Peyer's patch (tissue), 4 donors: Measurements from ENCODE around the gene SUPT20H. TPM values are rescaled to one million over a fixed set of nuclear protein-coding genes. Genes with fewer than 3 reads are reported as not detected.

Experiments used
- DNase-seq, 3 donors: peaks; one replicate each; pipeline ENCODE4 v3.0.0-alpha.2; 2017 to 2019
- H3K27ac ChIP-seq, 4 donors: fragments of 200-600 bp; sonication (generic); one replicate each; pipeline ENCODE4 v1.5.1; 2016 to 2019
- H3K27me3 ChIP-seq, 2 donors: fragments of 200-600 bp; sonication (generic); one replicate each; pipeline ENCODE4 v1.5.1; 2019
- H3K36me3 ChIP-seq, 3 donors: fragments of 200-600 bp; sonication (generic); one replicate each; pipeline ENCODE4 v1.5.1; 2016 to 2019
- H3K4me1 ChIP-seq, 4 donors: fragments of 200-600 bp; sonication (generic); one replicate each; pipeline ENCODE4 v1.5.1; 2016 to 2019
- H3K4me3 ChIP-seq, 4 donors: fragments of 200-600 bp; sonication (generic); 1 replicate in 3 of 4; 2 replicates in 1 of 4; pipeline ENCODE4 v1.5.1; 2016 to 2019; ENCODE audit warnings: mild to moderate bottlenecking in 1 of 4
- H3K9me3 ChIP-seq, 4 donors: fragments of 200-600 bp; sonication (generic); one replicate each; pipeline ENCODE4 v1.5.1; 2016 to 2019; ENCODE audit warnings: mild to moderate bottlenecking in 1 of 4
- POLR2A ChIP-seq, 2 donors: fragments of 450-650 bp; IDR thresholded peaks; one replicate each; pipeline ENCODE4 v1.5.1; 2017; ENCODE audit warnings: antibody characterized with exemption in 2 of 2, mild to moderate bottlenecking in 2 of 2, moderate library complexity in 2 of 2
- total RNA-seq, 4 donors: library from RNA; depleted of rRNA; stranded (reverse); fragments of >200 nt; gene quantifications; one replicate each; pipeline ENCODE4 v1.1.0, GENCODE V29; 2016
- TF ChIP-seq, protein P1 (sequence below), 6 experiments: fragments of 450-650 bp in 4 of 6; fragments of 200-600 bp in 2 of 6; sonication (generic) in 1 of 6; IDR thresholded peaks; one replicate each; pipeline ENCODE4 v1.5.1; 2017 to 2019; ENCODE audit warnings: antibody characterized with exemption in 6 of 6, mild to moderate bottlenecking in 3 of 6, moderate library complexity in 1 of 6

SUPT20H gene
- total RNA-seq, 4 donors from 2014 or later = 46.1 to 81.7 (median 61.7) TPM

- H3K4me3 ChIP-seq = no peak overlapping the region
- peaks cover 0 to 98% (median 0%) of the 10 kb centered on the region in 3 donors for H3K36me3 ChIP-seq
- TF ChIP-seq, protein P1, sequence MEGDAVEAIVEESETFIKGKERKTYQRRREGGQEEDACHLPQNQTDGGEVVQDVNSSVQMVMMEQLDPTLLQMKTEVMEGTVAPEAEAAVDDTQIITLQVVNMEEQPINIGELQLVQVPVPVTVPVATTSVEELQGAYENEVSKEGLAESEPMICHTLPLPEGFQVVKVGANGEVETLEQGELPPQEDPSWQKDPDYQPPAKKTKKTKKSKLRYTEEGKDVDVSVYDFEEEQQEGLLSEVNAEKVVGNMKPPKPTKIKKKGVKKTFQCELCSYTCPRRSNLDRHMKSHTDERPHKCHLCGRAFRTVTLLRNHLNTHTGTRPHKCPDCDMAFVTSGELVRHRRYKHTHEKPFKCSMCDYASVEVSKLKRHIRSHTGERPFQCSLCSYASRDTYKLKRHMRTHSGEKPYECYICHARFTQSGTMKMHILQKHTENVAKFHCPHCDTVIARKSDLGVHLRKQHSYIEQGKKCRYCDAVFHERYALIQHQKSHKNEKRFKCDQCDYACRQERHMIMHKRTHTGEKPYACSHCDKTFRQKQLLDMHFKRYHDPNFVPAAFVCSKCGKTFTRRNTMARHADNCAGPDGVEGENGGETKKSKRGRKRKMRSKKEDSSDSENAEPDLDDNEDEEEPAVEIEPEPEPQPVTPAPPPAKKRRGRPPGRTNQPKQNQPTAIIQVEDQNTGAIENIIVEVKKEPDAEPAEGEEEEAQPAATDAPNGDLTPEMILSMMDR (IDR thresholded peaks at IDR 0.05) = no peak
- no peaks in the 10 kb centered on the region for H3K4me1 ChIP-seq
- no peaks in the 10 kb centered on the region for H3K27me3 ChIP-seq
- no peak overlapping the region for H3K27ac ChIP-seq
- DNase-seq = no peak
- no peaks in the 10 kb centered on the region for H3K9me3 ChIP-seq
These were observed 22.2 kb downstream of the SUPT20H start for GRCh38 chr13:37037241-37037640.

DNA sequence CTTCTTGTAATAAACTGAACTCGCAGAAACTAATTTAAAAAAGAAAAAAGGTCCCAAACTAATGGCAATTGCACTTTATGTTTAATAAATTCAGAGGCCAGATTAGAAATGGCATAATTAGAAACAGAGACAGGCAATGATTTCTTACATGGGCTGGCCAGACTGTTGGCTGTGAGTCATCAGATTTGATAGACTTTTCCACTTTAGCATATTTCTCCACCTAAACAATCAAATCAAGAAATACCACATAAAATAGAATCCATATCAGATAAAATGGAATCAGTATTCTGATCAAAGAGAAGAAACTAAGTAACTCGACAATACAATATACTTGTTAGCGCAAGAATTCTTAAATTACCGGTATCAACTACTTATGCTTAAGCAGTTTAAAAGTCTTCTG, 29.9 kb downstream of the SUPT20H start:
- no peaks in the 10 kb centered on the region for H3K4me1 ChIP-seq
- no peaks in the 10 kb centered on the region for H3K27me3 ChIP-seq
- no peak for DNase-seq
- H3K4me3 ChIP-seq = no peak overlapping the region
- H3K36me3 ChIP-seq = peaks cover 0 to 96% (median 0%) of the 10 kb centered on the region in 3 donors
- no peak overlapping the region for H3K27ac ChIP-seq
- TF ChIP-seq, protein P1 (IDR thresholded peaks at IDR 0.05) = no peak
- TF ChIP-seq POLR2A (IDR thresholded peaks at IDR 0.05) = no peak
- no peaks in the 10 kb centered on the region for H3K9me3 ChIP-seq

DNA sequence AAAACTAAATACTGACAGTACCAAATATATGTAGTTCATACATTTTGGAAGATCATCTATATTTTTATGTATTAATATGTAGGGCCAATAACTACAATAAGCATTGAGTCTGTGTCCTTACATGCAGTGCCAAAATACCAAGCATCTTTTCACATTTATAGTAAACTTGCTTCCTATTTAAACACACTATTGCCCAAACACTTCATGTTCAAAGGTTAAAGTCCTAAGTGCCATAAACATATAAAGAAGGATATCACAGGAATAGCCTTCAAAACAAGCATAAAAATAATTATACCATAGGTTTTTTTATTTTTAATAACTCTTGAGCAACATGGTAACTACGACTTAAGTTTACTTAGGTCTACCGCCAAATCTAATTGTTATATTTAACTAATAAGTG, 31.8 kb downstream of the SUPT20H start:
- Histone ChIP-seq H3K4me1 (no peaks in the 10 kb centered on the region), H3K27me3 (no peaks in the 10 kb centered on the region), H3K36me3 (peaks cover 0 to 96% (median 0%) of the 10 kb centered on the region in 3 donors), H3K4me3 (no peak overlapping the region), H3K9me3 (no peaks in the 10 kb centered on the region), H3K27ac (no peak overlapping the region)
- no peak for TF ChIP-seq POLR2A (IDR thresholded peaks at IDR 0.05)
- DNase-seq = no peak

DNA sequence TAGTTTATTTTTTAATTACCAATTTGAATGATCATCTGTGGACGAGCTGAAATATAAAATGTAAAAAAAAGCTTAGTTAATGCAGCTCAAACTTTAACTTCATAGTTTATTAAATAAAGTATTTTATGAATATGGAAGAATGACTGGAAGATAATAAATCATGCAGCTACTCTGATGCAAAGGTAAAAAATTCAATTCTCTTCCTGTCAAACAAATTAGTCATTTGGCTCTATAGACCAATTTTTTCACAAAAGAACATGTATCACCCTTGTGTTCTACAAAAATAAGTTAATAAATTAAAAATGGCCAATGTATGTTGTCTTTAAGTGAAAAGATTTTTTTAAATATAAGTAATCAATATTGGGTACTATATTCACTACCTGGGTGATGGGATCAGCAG, 32.7 kb downstream of the SUPT20H start:
- no peak for DNase-seq
- H3K4me3 ChIP-seq = no peak overlapping the region
- no peaks in the 10 kb centered on the region for H3K9me3 ChIP-seq
- TF ChIP-seq POLR2A (IDR thresholded peaks at IDR 0.05) = no peak
- TF ChIP-seq, protein P1 (IDR thresholded peaks at IDR 0.05) = no peak
- H3K4me1 ChIP-seq = no peaks in the 10 kb centered on the region
- H3K27ac ChIP-seq = no peak overlapping the region
- H3K36me3 ChIP-seq = peaks cover 0 to 96% (median 0%) of the 10 kb centered on the region in 3 donors
- no peaks in the 10 kb centered on the region for H3K27me3 ChIP-seq

GRCh38 chr13:37023871-37024270, 35.6 kb downstream of the SUPT20H start:
- no peak for DNase-seq
- Histone ChIP-seq H3K4me3 (no peak overlapping the region), H3K4me1 (no peaks in the 10 kb centered on the region), H3K36me3 (peaks cover 0 to 96% (median 0%) of the 10 kb centered on the region in 3 donors), H3K27me3 (no peaks in the 10 kb centered on the region), H3K9me3 (no peaks in the 10 kb centered on the region), H3K27ac (no peak overlapping the region)
- TF ChIP-seq, protein P1 (IDR thresholded peaks at IDR 0.05) = no peak
- TF ChIP-seq POLR2A (IDR thresholded peaks at IDR 0.05) = no peak

DNA sequence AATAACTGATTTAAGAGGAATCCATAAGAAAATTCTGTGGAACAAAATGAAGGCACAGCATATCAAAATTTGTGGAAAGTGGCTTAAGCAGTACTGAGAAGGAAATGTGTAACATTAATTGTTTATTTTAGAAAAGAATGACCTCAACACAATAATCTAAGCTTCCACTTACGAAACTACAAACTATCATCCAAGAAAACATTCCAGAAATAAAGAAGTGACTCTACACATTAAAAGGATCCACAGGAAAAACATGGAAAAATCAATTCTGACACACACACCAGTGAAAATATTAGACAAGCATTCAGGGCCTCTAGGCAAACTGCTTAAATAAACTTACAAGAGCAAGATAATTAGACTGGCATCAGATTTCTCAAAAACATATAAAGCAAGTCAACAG, 44.9 kb downstream of the SUPT20H start:
- H3K27me3 ChIP-seq = no peaks in the 10 kb centered on the region
- no peak overlapping the region for H3K27ac ChIP-seq
- no peak for DNase-seq
- H3K4me3 ChIP-seq = no peak overlapping the region
- H3K36me3 ChIP-seq = peaks cover 0 to 76% (median 0%) of the 10 kb centered on the region in 3 donors
- no peaks in the 10 kb centered on the region for H3K9me3 ChIP-seq
- no peaks in the 10 kb centered on the region for H3K4me1 ChIP-seq
- TF ChIP-seq, protein P1 (IDR thresholded peaks at IDR 0.05) = no peak
- TF ChIP-seq POLR2A (IDR thresholded peaks at IDR 0.05) = no peak
